Measurements from ENCODE around the gene CDON. TPM values are rescaled to one million over a fixed set of nuclear protein-coding genes. Genes with fewer than 3 reads are reported as not detected.

The CDON gene
- total RNA-seq, 1 donor = 2.6 TPM

Other genes with a start within 250 kb of the CDON start
- not detected in 2 replicates for gene PATE4, start 229.6 kb downstream of the CDON start, total RNA-seq
- 7.1 and 10.4 TPM in 2 replicates for gene HYLS1, start 175.2 kb downstream of the CDON start, total RNA-seq
- 10.4 and 10.6 TPM in 2 replicates for gene PUS3, start 159.7 kb downstream of the CDON start, total RNA-seq
- not detected in 2 replicates for gene DDX25, start 158.4 kb downstream of the CDON start, total RNA-seq
- not detected in 2 replicates for gene VSIG10L2, start 116.8 kb downstream of the CDON start, total RNA-seq
- gene RPUSD4, start 148.8 kb upstream of the CDON start, total RNA-seq = 18.0 and 19.0 TPM in 2 replicates
- 25.8 and 38.0 TPM in 2 replicates for gene FAM118B, start 148.9 kb upstream of the CDON start, total RNA-seq
- 85.4 and 102 TPM in 2 replicates for gene SRPRA, start 206.0 kb upstream of the CDON start, total RNA-seq
- gene FOXRED1, start 206.3 kb upstream of the CDON start, total RNA-seq = 6.0 and 10.3 TPM in 2 replicates
- gene TIRAP, start 220.2 kb upstream of the CDON start, total RNA-seq = 7.4 and 7.8 TPM in 2 replicates
- 10.4 and 12.9 TPM in 2 replicates for gene DCPS, start 241.2 kb upstream of the CDON start, total RNA-seq